MCF 10A (cell line): ENCODE data around the gene DUOXA1. TPM values are rescaled to one million over a fixed set of nuclear protein-coding genes. Genes with fewer than 3 reads are reported as not detected.
A peak's percentile ranks its signal among the peaks of the same experiment; 100 is the strongest.

ENCODE experiments used
- BruUV-seq: library from RNA; stranded (reverse); fragments of 400-500 nt; replicated peaks from 2 replicates; lab custom pipeline; 2021; lab: Mats Ljungman, UMichigan
- CTCF ChIA-PET: fragments of 300-600 bp; sonication (Branson Sonifier 250); formaldehyde crosslinking; extraction: SDS; loops from one replicate; lab custom pipeline; 2021; ENCODE audit warnings: antibody characterized with exemption, inconsistent platforms; lab: Yijun Ruan, JAX
- POLR2A ChIA-PET: fragments of 300-600, 350-650 bp; sonication (Branson Sonifier 250); formaldehyde crosslinking; extraction: SDS; loops from one replicate; lab custom pipeline; 2020; ENCODE audit warnings: antibody characterized with exemption, inconsistent platforms; lab: Yijun Ruan, JAX
- DNase-seq: peaks from one replicate; pipeline ENCODE4 v3.0.0-alpha.2; 2018; ENCODE audit not compliant: unreplicated experiment
- H3K27ac Mint-ChIP-seq: one replicate; pipeline ENCODE4 v1.8.0; 2022; ENCODE audit warnings: mild to moderate bottlenecking, low read depth, mixed read lengths; ENCODE audit not compliant: unreplicated experiment
- H3K27me3 Mint-ChIP-seq: one replicate; pipeline ENCODE4 v1.8.0; 2022; ENCODE audit warnings: mixed read lengths; ENCODE audit not compliant: insufficient read depth, unreplicated experiment
- H3K36me3 Mint-ChIP-seq: one replicate; pipeline ENCODE4 v1.8.0; 2022; ENCODE audit warnings: mild to moderate bottlenecking, moderate library complexity, mixed read lengths; ENCODE audit not compliant: insufficient read depth, unreplicated experiment
- H3K4me1 Mint-ChIP-seq: one replicate; pipeline ENCODE4 v1.8.0; 2022; ENCODE audit warnings: mixed read lengths; ENCODE audit not compliant: insufficient read depth, unreplicated experiment
- H3K4me3 Mint-ChIP-seq: one replicate; pipeline ENCODE4 v1.8.0; 2022; ENCODE audit warnings: mild to moderate bottlenecking, moderate library complexity, mixed read lengths; ENCODE audit not compliant: unreplicated experiment
- H3K9me3 Mint-ChIP-seq: one replicate; pipeline ENCODE4 v1.8.0; 2022; ENCODE audit warnings: mixed read lengths; ENCODE audit not compliant: unreplicated experiment
- CTCF ChIP-seq: fragments of 200-600 bp; IDR thresholded peaks from one replicate; pipeline ENCODE4 v1.8.0; 2022; ENCODE audit warnings: antibody characterized with exemption, mild to moderate bottlenecking; ENCODE audit not compliant: unreplicated experiment
- intact Hi-C: fragments of 100-400 bp; cut with micrococcal nuclease; formaldehyde crosslinking; loops from 2 replicates; pipeline ENCODE4 v1.14.1; 2022
- total RNA-seq: library from RNA; stranded (reverse); gene quantifications from 2 replicates; pipeline ENCODE4 v1.2.3, GENCODE V29; 2022

The DUOXA1 gene
- total RNA-seq, 1 experiment from 2014 or later = 1.3 TPM

DNA sequence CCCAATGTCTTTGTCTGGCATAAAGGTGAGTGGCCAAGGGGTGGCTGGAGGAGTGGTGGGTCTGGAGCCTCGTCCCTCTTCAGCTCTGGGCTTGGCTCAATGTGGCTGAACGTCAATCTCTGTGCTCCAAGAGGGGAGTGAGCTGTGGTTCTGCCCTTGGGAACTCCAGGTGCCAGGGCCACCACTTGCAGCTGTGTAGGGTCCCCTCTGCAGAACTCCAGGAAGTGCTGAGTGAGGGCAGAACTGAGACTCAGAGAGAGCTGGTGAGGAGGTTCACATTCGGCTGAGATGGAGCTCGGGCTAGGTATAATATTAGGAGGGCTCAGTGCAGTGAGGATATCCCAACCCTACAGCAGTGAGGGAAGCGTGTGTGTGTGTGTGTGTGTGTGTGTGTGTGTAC, 11.7 kb upstream of the DUOXA1 start:
- BruUV-seq = no TSS peak
- POLR2A ChIA-PET = interaction anchor here (1.3 kb wide), 1 partner anchor 9 kb away, joined by 3 read pairs; no protein-coding TSS in a partner anchor
- peaks cover 15% of the 10 kb centered on the region for H3K36me3 Mint-ChIP-seq
- no peaks in the 10 kb centered on the region for H3K4me1 Mint-ChIP-seq
- H3K9me3 Mint-ChIP-seq = no peaks in the 10 kb centered on the region
- H3K27me3 Mint-ChIP-seq = no peaks in the 10 kb centered on the region
- no peak overlapping the region for H3K4me3 Mint-ChIP-seq
- intact Hi-C loops = no loop called here
- no peak for DNase-seq
- CTCF ChIA-PET = interaction anchor here (0.6 to 2.1 kb wide), 3 partner anchors 22 to 492 kb away, joined by 3 to 13 read pairs (median 4); no protein-coding TSS in a partner anchor
- no peak for TF ChIP-seq CTCF
- peak overlapping the region; percentile 51 for H3K27ac Mint-ChIP-seq

DNA sequence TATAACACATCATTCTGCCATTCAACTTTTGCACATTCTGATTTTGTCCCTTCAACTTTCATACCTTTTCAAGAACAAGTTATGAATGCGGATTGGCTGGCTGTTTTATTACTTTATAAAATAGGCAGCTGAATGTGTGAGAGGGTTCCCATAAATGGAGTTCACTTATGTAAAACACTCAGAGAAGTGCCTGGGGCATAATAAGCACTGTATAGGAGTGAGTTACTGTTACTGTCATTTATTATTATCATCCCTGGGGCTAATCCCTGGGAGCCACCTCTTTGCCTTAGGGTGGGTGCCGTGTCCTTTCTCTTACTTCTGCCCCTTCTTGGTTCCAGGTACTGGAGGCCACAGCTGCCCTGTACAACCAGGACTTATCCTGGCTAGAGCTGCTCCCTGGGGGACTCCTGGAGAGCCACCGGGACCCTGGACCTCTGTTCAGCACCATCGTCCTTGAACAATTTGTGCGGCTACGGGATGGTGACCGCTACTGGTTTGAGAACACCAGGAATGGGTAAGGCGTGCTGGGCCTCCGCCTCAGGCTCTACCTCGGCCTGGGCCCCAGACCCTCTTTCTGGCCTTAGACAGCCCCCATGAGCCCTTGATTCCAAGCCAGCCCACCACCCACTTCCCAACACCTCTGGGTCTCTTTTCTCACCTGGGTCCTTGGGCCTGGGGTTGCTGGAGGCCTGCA, 11.0 kb upstream of the DUOXA1 start:
- H3K9me3 Mint-ChIP-seq = no peaks in the 10 kb centered on the region
- POLR2A ChIA-PET = no interaction called here
- intact Hi-C loops = no loop called here
- H3K4me1 Mint-ChIP-seq = no peaks in the 10 kb centered on the region
- TF ChIP-seq CTCF = no peak
- H3K4me3 Mint-ChIP-seq = no peak overlapping the region
- H3K27me3 Mint-ChIP-seq = no peaks in the 10 kb centered on the region
- no peak overlapping the region for H3K27ac Mint-ChIP-seq
- no peak for DNase-seq
- no TSS peak for BruUV-seq
- H3K36me3 Mint-ChIP-seq = peaks cover 20% of the 10 kb centered on the region
- CTCF ChIA-PET = interaction anchor here (0.6 to 1.6 kb wide), 3 partner anchors 9 to 493 kb away, joined by 3 to 6 read pairs (median 4); no protein-coding TSS in a partner anchor

GRCh38 chr15:45139770-45140169, 10.1 kb upstream of the DUOXA1 start:
- peaks cover 14% of the 10 kb centered on the region for H3K36me3 Mint-ChIP-seq
- no TSS peak for BruUV-seq
- intact Hi-C loops = no loop called here
- CTCF ChIA-PET = interaction anchor here (1.3 to 1.6 kb wide), 2 partner anchors 8 to 13 kb away, joined by 4 to 6 read pairs; no protein-coding TSS in a partner anchor
- no peaks in the 10 kb centered on the region for H3K4me1 Mint-ChIP-seq
- H3K4me3 Mint-ChIP-seq = no peak overlapping the region
- DNase-seq = no peak
- no peaks in the 10 kb centered on the region for H3K27me3 Mint-ChIP-seq
- TF ChIP-seq CTCF = no peak
- POLR2A ChIA-PET = no interaction called here
- no peak overlapping the region for H3K27ac Mint-ChIP-seq
- H3K9me3 Mint-ChIP-seq = no peaks in the 10 kb centered on the region

DNA sequence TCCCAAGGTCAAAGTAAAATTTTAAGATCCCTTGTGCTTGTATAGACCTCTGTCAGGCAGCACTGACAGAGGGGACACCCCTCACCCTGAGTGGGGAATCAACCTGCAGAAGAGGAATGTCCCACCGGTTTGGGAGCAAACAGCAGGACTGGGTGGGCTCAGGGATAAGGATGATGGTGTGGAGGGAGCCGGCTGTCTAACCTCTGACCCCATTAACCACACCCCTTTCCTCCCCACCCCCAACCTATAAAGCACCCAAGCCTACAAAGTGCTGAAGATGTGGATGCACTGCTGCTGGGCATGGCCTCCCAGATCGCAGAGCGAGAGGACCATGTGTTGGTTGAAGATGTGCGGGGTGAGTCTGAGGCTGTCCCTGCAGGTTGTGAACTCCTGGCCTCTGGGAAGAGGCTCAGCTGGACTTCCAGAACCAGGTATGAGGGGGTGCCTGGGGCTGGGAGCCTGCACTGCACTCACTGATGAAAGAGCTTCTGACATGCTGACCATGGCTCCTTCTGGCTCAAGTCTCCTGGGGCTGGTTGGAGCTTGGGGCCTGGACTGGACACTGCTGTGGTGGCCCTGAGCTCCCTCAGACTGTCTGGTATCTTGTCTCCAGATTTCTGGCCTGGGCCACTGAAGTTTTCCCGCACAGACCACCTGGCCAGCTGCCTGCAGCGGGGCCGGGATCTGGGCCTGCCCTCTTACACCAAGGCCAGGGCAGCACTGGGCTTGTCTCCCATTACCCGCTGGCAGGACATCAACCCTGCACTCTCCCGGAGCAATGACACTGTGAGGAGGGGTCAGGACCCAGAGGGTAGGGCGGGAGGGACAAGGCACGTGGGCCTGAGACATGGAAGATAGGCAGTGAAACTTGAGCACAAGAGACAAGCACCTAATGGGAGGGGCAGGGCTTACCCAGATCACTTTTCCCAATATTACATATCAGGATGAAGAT, 9.4 kb upstream of the DUOXA1 start:
- CTCF ChIA-PET = interaction anchor here (0.8 to 1.6 kb wide), 3 partner anchors 8 to 12 kb away, joined by 3 to 6 read pairs (median 4); no protein-coding TSS in a partner anchor
- DNase-seq = no peak
- Mint-ChIP-seq H3K9me3 (no peaks in the 10 kb centered on the region), H3K27me3 (no peaks in the 10 kb centered on the region), H3K36me3 (peaks cover 17% of the 10 kb centered on the region), H3K4me3 (no peak overlapping the region), H3K4me1 (no peaks in the 10 kb centered on the region), H3K27ac (no peak overlapping the region)
- no TSS peak for BruUV-seq
- POLR2A ChIA-PET = no interaction called here
- TF ChIP-seq CTCF = no peak
- intact Hi-C loops = no loop called here
